NCI-H446 treated with DMSO at 0.1 percent for 48 hours (cell line): ENCODE results near the gene CTXN3.

ENCODE experiments used
- DNase-seq: peaks from one replicate; lab custom pipeline; 2025; lab: John Stamatoyannopoulos, UW

The CTXN3 gene

DNA sequence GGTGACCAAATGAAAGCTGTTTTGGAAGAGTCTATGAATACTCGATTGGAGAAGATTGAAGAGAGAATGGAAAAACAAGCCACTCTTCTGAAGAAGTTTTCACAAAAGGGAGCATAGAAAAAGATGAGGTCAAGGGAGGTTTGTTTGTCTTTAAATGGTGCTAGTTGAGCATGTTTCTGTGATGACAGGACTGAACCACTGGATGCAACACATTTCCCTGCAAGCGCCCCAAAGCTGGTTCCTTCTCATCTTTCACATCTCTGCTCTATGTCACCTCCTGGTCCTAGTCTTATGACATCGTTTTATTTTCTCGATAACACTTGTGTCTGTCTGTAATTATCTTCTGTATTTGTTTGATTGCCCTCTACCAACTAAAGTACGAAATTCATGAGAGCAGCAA, 50.5 kb downstream of the CTXN3 start:
- DNase-seq, result no peak

DNA sequence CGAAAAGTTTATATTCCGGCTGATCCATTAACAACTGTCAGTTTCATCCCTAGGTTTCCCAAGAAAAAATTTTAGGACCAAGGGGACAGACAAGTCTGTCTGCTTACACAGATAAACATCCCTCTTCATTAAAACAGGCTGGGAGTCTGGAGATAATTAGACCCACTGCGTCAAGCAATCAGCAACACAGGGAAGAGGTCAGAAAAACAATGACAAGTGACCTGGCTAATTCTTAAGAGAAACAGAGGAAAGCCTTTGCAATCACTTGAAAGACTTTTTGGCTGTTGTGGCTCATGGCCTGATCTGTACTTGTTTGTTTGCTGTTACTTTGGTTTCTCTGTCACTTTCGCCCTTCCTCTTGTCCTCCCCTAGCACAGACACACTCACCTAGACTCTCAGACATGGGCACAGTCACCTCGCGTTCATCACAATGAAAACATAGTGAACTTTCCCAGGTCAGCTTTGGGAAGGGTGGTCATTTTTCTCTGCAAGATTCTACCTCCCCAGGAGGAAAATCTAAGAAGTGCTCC, 51.4 kb downstream of the CTXN3 start:
- no peak for DNase-seq

DNA sequence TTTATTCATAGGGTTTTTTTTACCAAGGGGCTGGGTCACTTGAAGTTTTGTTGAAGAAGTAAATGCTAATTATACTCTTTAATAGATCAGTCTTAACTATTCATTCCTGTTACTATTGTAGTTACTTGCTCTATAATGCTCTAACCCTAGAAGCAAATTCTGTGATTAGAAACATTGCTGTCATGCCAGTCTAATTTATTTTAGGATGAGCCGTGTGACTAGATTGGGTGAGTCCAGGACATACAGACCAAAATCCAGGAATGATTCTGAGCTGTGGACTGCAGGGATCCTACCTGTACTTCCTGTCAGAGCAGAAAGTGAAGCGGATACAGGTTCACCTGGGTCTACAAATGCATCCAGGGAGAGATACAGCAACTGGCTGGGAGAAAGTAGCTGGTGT, 53.6 kb downstream of the CTXN3 start:
- DNase-seq, result no peak

DNA sequence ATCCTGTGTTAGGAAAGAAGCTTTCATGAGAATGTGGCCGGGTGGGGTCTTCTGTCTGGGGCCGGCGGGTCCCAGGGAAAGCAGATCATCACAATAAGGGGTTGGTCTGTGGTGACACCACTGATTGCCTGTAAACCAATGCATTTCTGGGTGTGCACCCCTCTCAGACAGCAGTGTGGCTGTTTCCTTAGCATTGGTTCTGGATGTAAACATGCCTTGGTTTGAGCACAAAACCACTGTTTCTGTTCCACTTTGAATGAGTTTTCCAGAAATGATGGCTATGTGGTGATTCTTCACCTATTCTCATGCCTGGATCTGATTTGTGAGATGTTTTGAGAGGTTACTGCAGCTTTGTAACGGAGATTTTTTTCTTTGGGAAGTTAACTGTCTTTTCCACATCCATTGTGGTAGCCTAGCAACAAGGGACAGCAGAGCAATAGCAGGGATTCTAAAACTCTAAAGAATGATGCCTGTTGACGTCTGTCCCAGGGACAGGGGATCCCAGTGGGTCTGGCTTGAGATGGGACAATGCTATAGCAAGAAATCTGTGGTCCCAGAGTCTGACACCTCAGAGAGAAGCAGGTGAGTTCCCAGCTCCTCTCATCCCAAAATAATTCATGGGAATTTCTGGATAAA, 54.2 kb downstream of the CTXN3 start, which contains the start of gene CCDC192:
CCDC192 (plus strand) TSS at position 466 of the 636 bp plus-strand sequence; CDS start at position 521, 55 bp downstream.
- DNase-seq, result no peak

DNA sequence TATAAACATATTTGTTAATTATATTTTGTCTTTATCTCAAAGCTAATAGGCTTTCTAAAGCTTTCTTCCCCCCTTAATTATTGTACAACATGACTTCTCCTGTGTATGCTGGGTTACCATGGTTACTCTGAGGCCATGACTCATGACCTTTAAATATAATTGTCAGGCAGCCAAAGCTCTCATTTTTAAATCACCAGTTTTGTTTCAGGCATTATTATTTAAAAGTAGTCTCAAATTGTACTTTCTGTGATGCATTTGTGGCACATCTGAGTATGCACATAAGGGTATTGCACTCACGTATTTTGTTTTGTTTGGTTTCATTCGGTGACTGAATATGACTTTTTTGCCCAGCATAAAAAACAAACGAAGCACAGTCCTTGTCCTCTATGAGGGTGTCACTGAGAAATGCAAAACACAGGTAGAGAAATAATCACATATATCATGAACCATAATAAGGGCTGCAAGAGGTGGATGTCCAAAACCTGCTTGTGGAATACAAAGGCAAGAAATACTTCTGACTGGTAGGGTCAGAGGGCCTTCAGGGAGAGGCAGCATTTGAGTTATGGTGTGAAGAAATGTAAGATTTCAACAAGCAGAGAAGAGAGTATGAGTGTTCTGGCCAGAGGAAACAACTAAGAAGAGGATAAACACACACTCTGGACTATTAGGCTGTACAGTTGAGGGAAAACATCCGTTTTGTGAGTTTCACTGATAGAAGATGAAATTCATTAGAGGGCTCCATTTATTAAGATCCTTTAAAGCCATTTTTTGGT, 56.4 kb downstream of the CTXN3 start:
- no peak for DNase-seq

DNA sequence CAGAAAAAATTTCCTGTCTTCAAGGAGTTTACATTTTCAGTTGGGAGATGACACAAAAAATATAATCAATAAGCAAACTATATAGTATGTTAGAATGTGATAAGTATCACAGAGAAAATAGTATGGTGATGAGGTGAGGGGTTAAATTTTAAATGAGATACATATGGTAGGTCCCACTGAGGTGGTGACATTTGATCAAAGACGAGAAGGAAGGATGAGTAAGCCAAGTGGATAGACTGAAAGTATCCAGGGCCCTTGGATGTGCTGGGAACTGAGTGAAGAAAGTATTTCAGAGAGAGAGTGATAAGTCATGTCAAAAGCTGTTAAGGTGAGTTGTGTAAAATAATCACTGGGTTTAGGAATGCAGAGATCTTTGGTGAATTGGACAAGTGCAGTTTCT, 57.8 kb downstream of the CTXN3 start:
- no peak for DNase-seq

DNA sequence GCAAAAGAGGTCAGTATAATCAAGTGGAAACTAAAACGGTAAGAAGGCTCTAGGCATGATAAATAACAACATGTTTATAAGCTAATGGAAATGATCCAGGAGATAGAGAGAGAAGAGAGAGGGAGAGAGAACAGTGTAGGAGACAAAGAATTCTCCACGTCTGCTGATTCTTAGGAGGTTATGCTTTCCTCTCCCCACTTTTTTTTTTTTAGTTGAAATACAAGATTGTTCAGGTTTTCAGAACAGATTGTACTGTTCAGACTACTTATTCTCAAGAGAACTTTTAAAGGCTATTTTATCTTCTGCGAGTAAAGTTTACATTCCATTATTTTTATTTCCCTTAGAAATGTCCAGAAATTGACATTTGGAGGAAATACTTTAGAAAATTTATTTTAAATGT, 58.3 kb downstream of the CTXN3 start:
- DNase-seq, result no peak
